ENCODE data around the gene ANKRD9. TPM values are rescaled to one million over a fixed set of nuclear protein-coding genes. Genes with fewer than 3 reads are reported as not detected.

The ANKRD9 gene
- total and polyA plus RNA-seq, 9 of the 15 experiments (the other 6 are each of a cell fraction or from before 2014, with no cell fraction given): 0.04 to 32.9 (median 5.3) TPM

- TF ChIP-seq POLR2G (IDR thresholded peaks at IDR 0.05; ENCODE audit: low read depth, low read length) (peak; percentile 77), CREB1 (IDR thresholded peaks at IDR 0.05) (0 out of 2 replicates have a peak, but pooled peaks have one; percentile 24), CREB1 (CRISPR knock-in tag; IDR thresholded peaks at IDR 0.05) (no peak), IRF9 (tag; IDR thresholded peaks at IDR 0.05) (no peak), ZNF121 (CRISPR knock-in tag; conservative IDR thresholded peaks at IDR 0.05) (no peak; the same call in 1 of the 2 replicates), ZNF282 (CRISPR knock-in tag; IDR thresholded peaks at IDR 0.05) (no peak), JUN (IDR thresholded peaks at IDR 0.05; ENCODE audit: borderline replicate concordance, low read depth, low read length) (peak; percentile 92), JUN (CRISPR knock-in tag; IDR thresholded peaks at IDR 0.05; ENCODE audit: borderline replicate concordance) (0 out of 2 replicates have a peak, but pooled peaks have one; percentile 15), ZBTB7A (IDR thresholded peaks at IDR 0.05; ENCODE audit: borderline replicate concordance, control insufficient read depth, low read depth, low read length) (peak; percentile 58; the same call in 1 of the 2 replicates), BHLHE40 (IDR thresholded peaks at IDR 0.05; ENCODE audit: low read length) (no peak), MLLT1 (IDR thresholded peaks at IDR 0.05) (peak in 1 of 2 experiments; percentile 71; a peak in 1 of 4 replicates), MEF2D (tag; conservative IDR thresholded peaks at IDR 0.05; ENCODE audit: low read depth) (no peak; the same call in 1 of the 2 replicates), CBX1 (IDR thresholded peaks at IDR 0.05; ENCODE audit: low read depth) (peak; percentile 42; the same call in 1 of the 2 replicates), NR4A1 (CRISPR knock-in tag; IDR thresholded peaks at IDR 0.05) (no peak), NR4A1 (tag; IDR thresholded peaks at IDR 0.05) (0 out of 2 replicates have a peak, but pooled peaks have one; percentile 19), TAF1 (IDR thresholded peaks at IDR 0.05; ENCODE audit: control insufficient read depth, extremely low read depth, insufficient read depth, low read length, severe bottlenecking) (peak; percentile 86)
- TF ChIP-seq, protein P1, sequence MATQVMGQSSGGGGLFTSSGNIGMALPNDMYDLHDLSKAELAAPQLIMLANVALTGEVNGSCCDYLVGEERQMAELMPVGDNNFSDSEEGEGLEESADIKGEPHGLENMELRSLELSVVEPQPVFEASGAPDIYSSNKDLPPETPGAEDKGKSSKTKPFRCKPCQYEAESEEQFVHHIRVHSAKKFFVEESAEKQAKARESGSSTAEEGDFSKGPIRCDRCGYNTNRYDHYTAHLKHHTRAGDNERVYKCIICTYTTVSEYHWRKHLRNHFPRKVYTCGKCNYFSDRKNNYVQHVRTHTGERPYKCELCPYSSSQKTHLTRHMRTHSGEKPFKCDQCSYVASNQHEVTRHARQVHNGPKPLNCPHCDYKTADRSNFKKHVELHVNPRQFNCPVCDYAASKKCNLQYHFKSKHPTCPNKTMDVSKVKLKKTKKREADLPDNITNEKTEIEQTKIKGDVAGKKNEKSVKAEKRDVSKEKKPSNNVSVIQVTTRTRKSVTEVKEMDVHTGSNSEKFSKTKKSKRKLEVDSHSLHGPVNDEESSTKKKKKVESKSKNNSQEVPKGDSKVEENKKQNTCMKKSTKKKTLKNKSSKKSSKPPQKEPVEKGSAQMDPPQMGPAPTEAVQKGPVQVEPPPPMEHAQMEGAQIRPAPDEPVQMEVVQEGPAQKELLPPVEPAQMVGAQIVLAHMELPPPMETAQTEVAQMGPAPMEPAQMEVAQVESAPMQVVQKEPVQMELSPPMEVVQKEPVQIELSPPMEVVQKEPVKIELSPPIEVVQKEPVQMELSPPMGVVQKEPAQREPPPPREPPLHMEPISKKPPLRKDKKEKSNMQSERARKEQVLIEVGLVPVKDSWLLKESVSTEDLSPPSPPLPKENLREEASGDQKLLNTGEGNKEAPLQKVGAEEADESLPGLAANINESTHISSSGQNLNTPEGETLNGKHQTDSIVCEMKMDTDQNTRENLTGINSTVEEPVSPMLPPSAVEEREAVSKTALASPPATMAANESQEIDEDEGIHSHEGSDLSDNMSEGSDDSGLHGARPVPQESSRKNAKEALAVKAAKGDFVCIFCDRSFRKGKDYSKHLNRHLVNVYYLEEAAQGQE (IDR thresholded peaks at IDR 0.05; ENCODE audit: borderline replicate concordance): 0 out of 2 replicates have a peak, but pooled peaks have one; percentile 27
- TF ChIP-seq, protein P1 (CRISPR knock-in tag; IDR thresholded peaks at IDR 0.05; ENCODE audit: low read depth): no peak
Observed at GRCh38 chr14:102551995-102552705, 42.6 kb upstream of the ANKRD9 start (continued).
